GM19468 (cell line): ENCODE data around the gene FZD10.

Experiments used
- ATAC-seq: cut with Tn5 transposase; IDR thresholded peaks from one replicate; pipeline ENCODE4 v1.9.1; 2021; ENCODE audit warnings: mild to moderate bottlenecking, moderate library complexity, moderate number of reproducible peaks; ENCODE audit not compliant: unreplicated experiment; ENCODE audit errors: extremely low read depth

FZD10 gene

GRCh38 chr12:130152386-130152785, 9.9 kb upstream of the FZD10 start:
- ATAC-seq, result no peak

- no peak for ATAC-seq
These were observed 8.5 kb upstream of the FZD10 start for GRCh38 chr12:130153803-130154202.

GRCh38 chr12:130154276-130155070, 7.8 kb upstream of the FZD10 start:
- no peak for ATAC-seq

- ATAC-seq, result no peak
These were observed 6.7 kb upstream of the FZD10 start for GRCh38 chr12:130155416-130156073.

- ATAC-seq, result no peak
These were observed 5.5 kb upstream of the FZD10 start for GRCh38 chr12:130156652-130157275.

GRCh38 chr12:130157998-130158753, 4.1 kb upstream of the FZD10 start:
- ATAC-seq, result no peak

- no peak for ATAC-seq
These were observed 3.6 kb upstream of the FZD10 start for GRCh38 chr12:130158754-130159059.

GRCh38 chr12:130160306-130160705, 2.0 kb upstream of the FZD10 start:
- no peak for ATAC-seq

GRCh38 chr12:130160711-130161231, 1.5 kb upstream of the FZD10 start:
- no peak for ATAC-seq

- no peak for ATAC-seq
These were observed 712 bp upstream of the FZD10 start for GRCh38 chr12:130161261-130162243.

- ATAC-seq, result no peak
These were observed 639 bp downstream of the FZD10 start for GRCh38 chr12:130162745-130163460.

GRCh38 chr12:130163461-130164215, 1.4 kb downstream of the FZD10 start:
- ATAC-seq, result no peak

- no peak for ATAC-seq
These were observed 1.9 kb downstream of the FZD10 start for GRCh38 chr12:130164216-130164542.

GRCh38 chr12:130164936-130165335, 2.7 kb downstream of the FZD10 start:
- ATAC-seq, result no peak

- no peak for ATAC-seq
These were observed 4.0 kb downstream of the FZD10 start for GRCh38 chr12:130166306-130166705.

GRCh38 chr12:130167537-130167936, 5.3 kb downstream of the FZD10 start:
- ATAC-seq, result no peak

- no peak for ATAC-seq
These were observed 7.0 kb downstream of the FZD10 start for GRCh38 chr12:130169256-130169655.

- no peak for ATAC-seq
These were observed 7.7 kb downstream of the FZD10 start for GRCh38 chr12:130169924-130170323.
